NCI-H2171 treated with DMSO at 0.1 percent for 48 hours (cell line): ENCODE results near the gene LYZ.

Source experiments
- DNase-seq: peaks from one replicate; lab custom pipeline; 2025; lab: John Stamatoyannopoulos, UW

The LYZ gene

GRCh38 chr12:69338936-69339335, 9.2 kb upstream of the LYZ start:
- no peak for DNase-seq

- no peak for DNase-seq
Observed at GRCh38 chr12:69339999-69340398, 8.2 kb upstream of the LYZ start.

- DNase-seq: no peak
Observed at GRCh38 chr12:69341328-69341727, 6.9 kb upstream of the LYZ start.

GRCh38 chr12:69342421-69342820, 5.8 kb upstream of the LYZ start:
- no peak for DNase-seq

GRCh38 chr12:69343357-69343756, 4.8 kb upstream of the LYZ start:
- DNase-seq: no peak

- no peak for DNase-seq
Observed at GRCh38 chr12:69343885-69344612, 4.1 kb upstream of the LYZ start.

GRCh38 chr12:69345077-69345476, 3.1 kb upstream of the LYZ start:
- DNase-seq: no peak

- DNase-seq: no peak
Observed at GRCh38 chr12:69345742-69346141, 2.4 kb upstream of the LYZ start.

GRCh38 chr12:69350002-69350626, 1.9 kb downstream of the LYZ start:
- no peak for DNase-seq

GRCh38 chr12:69350777-69351176, 2.6 kb downstream of the LYZ start:
- DNase-seq: no peak

GRCh38 chr12:69351462-69352236, 3.5 kb downstream of the LYZ start:
- no peak for DNase-seq

GRCh38 chr12:69352904-69353303, 4.7 kb downstream of the LYZ start:
- DNase-seq: no peak

GRCh38 chr12:69354172-69354555, 6.0 kb downstream of the LYZ start:
- DNase-seq: no peak

- no peak for DNase-seq
Observed at GRCh38 chr12:69354556-69355187, 6.5 kb downstream of the LYZ start.

- DNase-seq: no peak
Observed at GRCh38 chr12:69355363-69356028, 7.3 kb downstream of the LYZ start.

GRCh38 chr12:69359531-69360347, 11.6 kb downstream of the LYZ start, which contains the start of gene YEATS4:
YEATS4 (plus strand) TSS chr12:69359743; CDS start chr12:69359973, 230 bp downstream.
- peak; percentile 94 for DNase-seq

- no peak for DNase-seq
Observed at GRCh38 chr12:69360348-69360672, 12.1 kb downstream of the LYZ start.

GRCh38 chr12:69366796-69367195, 18.6 kb downstream of the LYZ start:
- DNase-seq: no peak

- no peak for DNase-seq
Observed at GRCh38 chr12:69368171-69368570, 20.0 kb downstream of the LYZ start.

GRCh38 chr12:69383074-69383473, 34.9 kb downstream of the LYZ start:
- peak; percentile 39 for DNase-seq

GRCh38 chr12:69385038-69385437, 36.9 kb downstream of the LYZ start:
- DNase-seq: no peak
